Neural progenitor cell (in vitro differentiated cells): ENCODE measurements around the gene SH3PXD2B. TPM values are rescaled to one million over a fixed set of nuclear protein-coding genes. Genes with fewer than 3 reads are reported as not detected.
A peak's percentile ranks its signal among the peaks of the same experiment; 100 is the strongest.

Experiments used
- DNase-seq: peaks from one replicate; pipeline ENCODE4 v3.0.0-alpha.2; 2016; ENCODE audit warnings: low spot score
- H2AFZ ChIP-seq: fragments of 200-600 bp; sonication (generic); replicated peaks from 2 replicates; pipeline ENCODE4 v1.6.1; 2016; ENCODE audit warnings: antibody characterized with exemption
- H3F3A ChIP-seq: fragments of 200-600 bp; sonication (generic); 2 replicates; pipeline ENCODE4 v1.6.1; 2016; ENCODE audit warnings: antibody characterized with exemption, low read depth
- H3K27ac ChIP-seq: fragments of 200-600 bp; sonication (generic); 2 replicates; pipeline ENCODE4 v1.5.1; 2016; ENCODE audit warnings: mild to moderate bottlenecking
- H3K27me3 ChIP-seq: fragments of 200-600 bp; sonication (generic); 2 replicates; pipeline ENCODE4 v1.6.1; 2016; ENCODE audit warnings: mild to moderate bottlenecking, moderate library complexity
- H3K36me3 ChIP-seq: fragments of 200-600 bp; sonication (generic); 2 replicates; pipeline ENCODE4 v1.5.1; 2016
- H3K4me1 ChIP-seq: fragments of 200-600 bp; sonication (generic); 2 replicates; pipeline ENCODE4 v1.6.1; 2016; ENCODE audit warnings: mixed run types
- H3K4me2 ChIP-seq: fragments of 200-600 bp; sonication (generic); 2 replicates; pipeline ENCODE4 v1.6.1; 2016
- H3K4me3 ChIP-seq: fragments of 200-600 bp; sonication (generic); 2 replicates; pipeline ENCODE4 v1.5.1; 2016
- H3K79me2 ChIP-seq: fragments of 200-600 bp; sonication (generic); 2 replicates; pipeline ENCODE4 v1.6.1; 2016; ENCODE audit warnings: low read depth
- H3K9ac ChIP-seq: fragments of 200-600 bp; sonication (generic); 2 replicates; pipeline ENCODE4 v1.6.1; 2016
- H3K9me3 ChIP-seq: fragments of 200-600 bp; sonication (generic); 2 replicates; pipeline ENCODE4 v1.5.1; 2016; ENCODE audit warnings: low read depth
- H4K20me1 ChIP-seq: fragments of 200-600 bp; sonication (generic); 2 replicates; pipeline ENCODE4 v1.6.1; 2016; ENCODE audit warnings: low read depth
- H3K27ac Mint-ChIP-seq: 3 replicates; pipeline ENCODE4 v1.8.0; 2021; ENCODE audit warnings: mixed read lengths
- H3K27me3 Mint-ChIP-seq: 2 replicates; pipeline ENCODE4 v1.8.0; 2022; ENCODE audit warnings: low read depth, mild to moderate bottlenecking, inconsistent platforms, moderate library complexity, mixed read lengths; ENCODE audit not compliant: insufficient read depth
- H3K36me3 Mint-ChIP-seq: 3 replicates; pipeline ENCODE4 v1.8.0; 2021; ENCODE audit warnings: mixed read lengths
- H3K4me1 Mint-ChIP-seq: 3 replicates; pipeline ENCODE4 v1.8.0; 2021; ENCODE audit warnings: mixed read lengths
- H3K4me3 Mint-ChIP-seq: 3 replicates; pipeline ENCODE4 v1.8.0; 2021; ENCODE audit warnings: mild to moderate bottlenecking, moderate library complexity, mixed read lengths
- H3K9me3 Mint-ChIP-seq: 3 replicates; pipeline ENCODE4 v1.8.0; 2020; ENCODE audit warnings: mixed read lengths
- EZH2 ChIP-seq: fragments of 200-600 bp; sonication (generic); IDR thresholded peaks from 2 replicates; pipeline ENCODE4 v1.6.1; 2017; ENCODE audit warnings: antibody characterized with exemption, mild to moderate bottlenecking, moderate library complexity
- EZH2phosphoT487 ChIP-seq: fragments of 200-600 bp; sonication (generic); IDR thresholded peaks from 2 replicates; pipeline ENCODE4 v1.6.1; 2017; ENCODE audit warnings: antibody characterized with exemption
- total RNA-seq: library from RNA; depleted of rRNA; stranded (reverse); fragments of >200 nt; gene quantifications from 2 replicates; pipeline ENCODE4 v1.2.3, GENCODE V29; 2015; ENCODE audit warnings: low replicate concordance
- TF ChIP-seq, protein P1 (sequence below): fragments of 200-600 bp; sonication (generic); IDR thresholded peaks from 2 replicates; pipeline ENCODE4 v1.5.1; 2017; ENCODE audit warnings: antibody characterized with exemption, mild to moderate bottlenecking

SH3PXD2B gene
- total RNA-seq, 1 donor from 2014 or later: 27.3 TPM

DNA sequence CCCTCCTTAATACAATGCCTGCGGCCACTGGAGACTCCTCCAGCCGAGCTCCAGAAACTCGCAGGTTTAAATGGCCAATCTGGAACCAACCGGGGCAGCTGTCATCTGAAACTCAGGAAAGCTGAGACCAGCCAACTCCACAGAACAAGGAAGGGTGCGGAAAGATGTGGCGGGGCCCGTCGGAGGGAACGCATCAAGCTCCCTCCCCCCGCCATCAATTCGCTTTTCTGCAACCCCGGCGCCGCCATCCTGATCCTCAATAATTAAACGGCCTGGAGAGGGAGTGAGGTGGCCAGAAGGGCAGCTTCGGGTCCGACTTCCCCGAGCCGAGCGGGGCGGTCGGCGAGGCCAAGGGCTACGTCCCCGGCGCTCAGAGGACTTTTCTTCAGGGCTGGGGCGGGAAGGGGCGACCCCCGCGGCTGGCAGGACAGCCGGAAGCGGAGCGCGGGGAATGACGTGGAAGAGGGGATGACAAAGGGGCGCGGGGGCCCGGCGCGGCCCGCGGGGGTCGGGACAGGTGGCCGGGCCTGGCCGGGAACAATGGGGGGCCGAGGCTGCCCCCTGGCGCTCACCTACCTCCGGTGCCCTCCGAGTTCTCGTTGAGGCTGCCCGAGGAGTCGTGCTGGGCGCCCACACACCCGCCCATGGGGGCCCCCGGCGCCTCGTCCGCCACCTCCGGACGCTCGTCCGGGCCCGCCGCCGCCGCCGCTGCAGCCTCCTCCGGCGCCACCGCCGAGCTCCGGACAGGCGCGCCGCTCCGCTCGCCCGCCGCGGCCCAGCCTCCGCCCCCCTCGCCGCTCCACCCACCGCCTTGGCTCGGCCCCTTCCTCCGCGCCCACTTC lies 171.1 kb downstream of the SH3PXD2B start, which contains the start of gene UBTD2:
UBTD2 (minus strand) TSS at position 745 of the 842 bp plus-strand sequence; CDS start at position 646, 99 bp downstream.
- H3K4me2 ChIP-seq: peak within 1 kb of the TSS; percentile 92
- H3K27ac ChIP-seq: peak within 1 kb of the TSS; percentile 90
- peaks cover 48% of the 10 kb centered on the region for H4K20me1 ChIP-seq
- H3K9ac ChIP-seq: peak within 1 kb of the TSS; percentile 79
- peak within 1 kb of the TSS; percentile 83 for H2AFZ ChIP-seq
- H3K27me3 Mint-ChIP-seq: peaks cover 2% of the 10 kb centered on the region
- H3K27ac Mint-ChIP-seq: peak within 1 kb of the TSS; percentile 96
- H3K36me3 Mint-ChIP-seq: peaks cover 9% of the 10 kb centered on the region
- H3K36me3 ChIP-seq: no peaks in the 10 kb centered on the region
- TF ChIP-seq, protein P1, sequence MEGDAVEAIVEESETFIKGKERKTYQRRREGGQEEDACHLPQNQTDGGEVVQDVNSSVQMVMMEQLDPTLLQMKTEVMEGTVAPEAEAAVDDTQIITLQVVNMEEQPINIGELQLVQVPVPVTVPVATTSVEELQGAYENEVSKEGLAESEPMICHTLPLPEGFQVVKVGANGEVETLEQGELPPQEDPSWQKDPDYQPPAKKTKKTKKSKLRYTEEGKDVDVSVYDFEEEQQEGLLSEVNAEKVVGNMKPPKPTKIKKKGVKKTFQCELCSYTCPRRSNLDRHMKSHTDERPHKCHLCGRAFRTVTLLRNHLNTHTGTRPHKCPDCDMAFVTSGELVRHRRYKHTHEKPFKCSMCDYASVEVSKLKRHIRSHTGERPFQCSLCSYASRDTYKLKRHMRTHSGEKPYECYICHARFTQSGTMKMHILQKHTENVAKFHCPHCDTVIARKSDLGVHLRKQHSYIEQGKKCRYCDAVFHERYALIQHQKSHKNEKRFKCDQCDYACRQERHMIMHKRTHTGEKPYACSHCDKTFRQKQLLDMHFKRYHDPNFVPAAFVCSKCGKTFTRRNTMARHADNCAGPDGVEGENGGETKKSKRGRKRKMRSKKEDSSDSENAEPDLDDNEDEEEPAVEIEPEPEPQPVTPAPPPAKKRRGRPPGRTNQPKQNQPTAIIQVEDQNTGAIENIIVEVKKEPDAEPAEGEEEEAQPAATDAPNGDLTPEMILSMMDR: peak; percentile 52
- TF ChIP-seq EZH2phosphoT487: no peak
- H3K4me1 ChIP-seq: peaks cover 22% of the 10 kb centered on the region
- no peaks in the 10 kb centered on the region for H3K27me3 ChIP-seq
- H3K9me3 ChIP-seq: no peaks in the 10 kb centered on the region
- peaks cover 27% of the 10 kb centered on the region for H3F3A ChIP-seq
- H3K79me2 ChIP-seq: peaks cover 51% of the 10 kb centered on the region
- peak within 1 kb of the TSS; percentile 99 for H3K4me3 Mint-ChIP-seq
- H3K4me1 Mint-ChIP-seq: peaks cover 34% of the 10 kb centered on the region
- DNase-seq: peak; percentile 94
- no peaks in the 10 kb centered on the region for H3K9me3 Mint-ChIP-seq
- peak within 1 kb of the TSS; percentile 99 for H3K4me3 ChIP-seq

DNA sequence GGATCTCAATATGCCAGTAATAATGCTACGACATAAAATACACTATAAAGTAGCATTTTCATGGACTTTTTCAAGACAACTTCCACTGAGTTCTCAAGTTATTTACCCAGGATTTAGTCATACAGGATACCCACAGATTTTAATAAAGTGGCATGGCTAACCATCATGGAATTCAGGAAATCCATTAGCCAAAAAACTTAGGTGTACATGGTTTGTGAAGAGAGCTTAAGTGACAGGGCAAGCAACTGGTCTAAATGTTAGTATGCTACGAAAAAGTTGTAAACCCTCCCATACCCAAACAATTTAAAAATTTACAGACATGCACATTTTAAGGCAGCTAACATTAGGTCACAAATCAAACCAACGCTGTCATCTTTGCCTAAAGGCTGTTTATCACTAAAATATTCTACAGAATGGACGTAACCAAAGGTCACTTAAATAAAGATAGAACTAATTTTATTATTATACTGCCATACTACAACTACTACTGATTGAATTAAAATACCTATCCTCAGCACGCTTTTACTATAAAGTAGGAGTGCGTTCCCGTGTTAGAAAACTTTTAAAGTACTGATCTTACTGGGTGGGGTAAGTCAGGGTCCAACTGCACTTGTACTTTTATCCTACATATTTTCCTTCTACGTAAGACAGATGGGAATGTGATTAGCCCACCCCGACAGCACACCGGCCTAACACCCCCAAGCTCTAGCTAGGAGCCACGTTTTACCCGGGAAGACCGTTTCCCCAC lies 171.9 kb downstream of the SH3PXD2B start:
- peaks cover 56% of the 10 kb centered on the region for H4K20me1 ChIP-seq
- peak overlapping the region; percentile 96 for H3K27ac Mint-ChIP-seq
- no peaks in the 10 kb centered on the region for H3K36me3 ChIP-seq
- no peaks in the 10 kb centered on the region for H3K27me3 Mint-ChIP-seq
- H3K4me1 ChIP-seq: peaks cover 22% of the 10 kb centered on the region
- no peaks in the 10 kb centered on the region for H3K27me3 ChIP-seq
- H3K4me1 Mint-ChIP-seq: peaks cover 34% of the 10 kb centered on the region
- peak overlapping the region; percentile 86 for H3K4me2 ChIP-seq
- peak overlapping the region; percentile 99 for H3K4me3 ChIP-seq
- peaks cover 59% of the 10 kb centered on the region for H3K79me2 ChIP-seq
- peaks cover 7% of the 10 kb centered on the region for H3K9me3 Mint-ChIP-seq
- no peak for DNase-seq
- H3K36me3 Mint-ChIP-seq: peaks cover 17% of the 10 kb centered on the region
- peak overlapping the region; percentile 51 for H2AFZ ChIP-seq
- peak overlapping the region; percentile 79 for H3K9ac ChIP-seq
- H3K9me3 ChIP-seq: no peaks in the 10 kb centered on the region
- TF ChIP-seq EZH2: no peak
- no peak for TF ChIP-seq EZH2phosphoT487
- TF ChIP-seq, protein P1: no peak
- peaks cover 27% of the 10 kb centered on the region for H3F3A ChIP-seq
- H3K4me3 Mint-ChIP-seq: peak overlapping the region; percentile 99
- H3K27ac ChIP-seq: peak overlapping the region; percentile 90

DNA sequence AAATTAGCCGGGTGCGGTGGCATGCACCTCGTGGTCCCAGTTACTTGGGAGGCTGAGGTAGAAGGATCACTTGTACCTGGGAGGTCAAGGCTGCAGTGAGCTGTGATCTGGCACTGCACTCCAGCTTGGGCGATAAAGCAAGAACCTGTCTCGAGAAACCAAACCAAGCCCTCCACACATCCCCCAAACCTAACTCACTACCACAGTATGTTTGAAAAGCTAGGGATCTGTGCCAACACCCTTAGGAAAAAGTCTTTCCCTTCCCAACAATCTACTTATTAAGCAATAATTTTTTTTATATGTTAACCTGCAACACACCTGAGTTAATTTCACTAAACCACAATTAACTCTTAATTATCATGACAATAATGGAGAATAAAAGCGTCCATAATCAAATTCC lies 173.0 kb downstream of the SH3PXD2B start:
- Histone ChIP-seq H3K27me3 (no peaks in the 10 kb centered on the region), H3F3A (peaks cover 27% of the 10 kb centered on the region), H3K4me3 (peak overlapping the region; percentile 99), H3K79me2 (peaks cover 70% of the 10 kb centered on the region), H3K4me1 (peaks cover 22% of the 10 kb centered on the region), H3K9ac (no peak overlapping the region), H4K20me1 (peaks cover 65% of the 10 kb centered on the region), H3K27ac (no peak overlapping the region), H2AFZ (no peak overlapping the region), H3K9me3 (no peaks in the 10 kb centered on the region), H3K4me2 (peak overlapping the region; percentile 86), H3K36me3 (no peaks in the 10 kb centered on the region)
- TF ChIP-seq, protein P1: no peak
- TF ChIP-seq EZH2phosphoT487 (no peak), EZH2 (no peak)
- H3K27me3 Mint-ChIP-seq: no peaks in the 10 kb centered on the region
- no peak overlapping the region for H3K27ac Mint-ChIP-seq
- H3K9me3 Mint-ChIP-seq: peaks cover 9% of the 10 kb centered on the region
- peaks cover 24% of the 10 kb centered on the region for H3K36me3 Mint-ChIP-seq
- H3K4me3 Mint-ChIP-seq: peak overlapping the region; percentile 99
- no peak for DNase-seq
- peaks cover 34% of the 10 kb centered on the region for H3K4me1 Mint-ChIP-seq
